GM12865 (cell line): ENCODE measurements around the gene DOCK2.

Source experiments
- DNase-seq: peaks from one replicate; pipeline ENCODE4 v3.0.0; 2010; ENCODE audit warnings: low read depth
- H3K4me3 ChIP-seq: 2 replicates; pipeline ENCODE4 v1.5.1; 2011; ENCODE audit warnings: mild to moderate bottlenecking, low read depth, low read length, control low read depth
- TF ChIP-seq, protein P1 (sequence below): IDR thresholded peaks from 2 replicates; pipeline ENCODE4 v1.5.1; 2011; ENCODE audit warnings: low read length, control low read depth, low read depth, inconsistent platforms; ENCODE audit not compliant: insufficient read depth; ENCODE audit errors: missing control alignments

Gene DOCK2

DNA sequence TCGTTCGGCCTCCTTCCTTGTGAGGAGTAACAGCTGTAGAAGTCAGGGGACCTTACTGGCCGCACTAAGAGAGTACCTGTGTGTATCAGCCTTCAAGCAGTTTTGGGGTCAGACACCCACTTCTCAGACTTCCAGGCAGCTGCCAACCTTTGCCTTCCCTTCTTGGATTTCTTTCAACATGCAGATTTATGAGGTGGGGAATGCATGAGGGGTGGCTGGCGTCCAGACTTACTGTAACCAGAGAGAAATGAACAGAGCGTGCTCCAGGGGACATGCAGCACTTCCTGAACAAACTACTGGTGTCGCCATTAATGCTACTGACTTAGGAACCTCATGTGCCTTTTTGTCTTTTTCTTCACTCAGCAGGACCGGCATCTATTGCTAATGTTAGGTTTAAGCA is 296.5 kb downstream of the DOCK2 start:
- DNase-seq: no peak
- TF ChIP-seq, protein P1, sequence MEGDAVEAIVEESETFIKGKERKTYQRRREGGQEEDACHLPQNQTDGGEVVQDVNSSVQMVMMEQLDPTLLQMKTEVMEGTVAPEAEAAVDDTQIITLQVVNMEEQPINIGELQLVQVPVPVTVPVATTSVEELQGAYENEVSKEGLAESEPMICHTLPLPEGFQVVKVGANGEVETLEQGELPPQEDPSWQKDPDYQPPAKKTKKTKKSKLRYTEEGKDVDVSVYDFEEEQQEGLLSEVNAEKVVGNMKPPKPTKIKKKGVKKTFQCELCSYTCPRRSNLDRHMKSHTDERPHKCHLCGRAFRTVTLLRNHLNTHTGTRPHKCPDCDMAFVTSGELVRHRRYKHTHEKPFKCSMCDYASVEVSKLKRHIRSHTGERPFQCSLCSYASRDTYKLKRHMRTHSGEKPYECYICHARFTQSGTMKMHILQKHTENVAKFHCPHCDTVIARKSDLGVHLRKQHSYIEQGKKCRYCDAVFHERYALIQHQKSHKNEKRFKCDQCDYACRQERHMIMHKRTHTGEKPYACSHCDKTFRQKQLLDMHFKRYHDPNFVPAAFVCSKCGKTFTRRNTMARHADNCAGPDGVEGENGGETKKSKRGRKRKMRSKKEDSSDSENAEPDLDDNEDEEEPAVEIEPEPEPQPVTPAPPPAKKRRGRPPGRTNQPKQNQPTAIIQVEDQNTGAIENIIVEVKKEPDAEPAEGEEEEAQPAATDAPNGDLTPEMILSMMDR: no peak
- no peak overlapping the region for H3K4me3 ChIP-seq

DNA sequence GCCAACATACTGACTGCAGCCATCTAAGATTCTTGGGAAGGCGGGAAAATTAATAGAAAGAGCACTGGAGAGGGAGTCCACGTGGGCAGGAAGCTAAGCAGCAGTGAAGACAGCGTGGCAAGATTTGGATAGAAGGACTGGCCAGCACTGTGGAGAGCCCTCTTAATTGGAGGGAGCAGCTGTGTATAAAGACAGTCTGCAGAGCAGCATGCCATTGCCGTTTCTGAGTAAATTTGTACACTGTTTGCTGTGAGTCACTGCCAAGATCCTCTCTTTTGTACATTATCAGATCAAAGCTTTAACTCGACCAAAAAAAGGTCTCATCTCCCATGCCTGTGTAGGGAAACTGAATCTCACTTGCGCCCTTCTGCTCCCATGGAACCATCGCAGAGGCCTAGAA is 297.9 kb downstream of the DOCK2 start:
- no peak for DNase-seq
- H3K4me3 ChIP-seq: no peak overlapping the region
- TF ChIP-seq, protein P1: no peak

DNA sequence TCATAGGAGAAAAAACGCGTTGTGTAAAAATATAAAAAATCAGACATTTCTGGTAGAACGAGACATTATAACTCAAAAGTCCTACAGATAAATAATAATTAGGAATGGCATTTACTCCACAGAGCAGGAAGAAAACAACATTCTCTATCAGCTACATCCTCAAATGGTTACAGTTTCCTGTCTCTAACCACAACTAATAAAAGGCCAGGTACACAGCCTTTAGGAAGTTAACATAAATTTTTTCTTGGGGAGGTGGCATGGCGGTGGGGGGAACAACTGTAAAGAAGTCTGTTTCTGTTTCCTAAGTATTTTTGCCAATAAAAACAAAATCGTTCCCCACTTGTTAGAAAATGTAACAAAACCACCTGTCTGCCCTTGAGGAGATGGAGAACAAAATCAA is 298.7 kb downstream of the DOCK2 start:
- TF ChIP-seq, protein P1: no peak
- no peak for DNase-seq
- no peak overlapping the region for H3K4me3 ChIP-seq

DNA sequence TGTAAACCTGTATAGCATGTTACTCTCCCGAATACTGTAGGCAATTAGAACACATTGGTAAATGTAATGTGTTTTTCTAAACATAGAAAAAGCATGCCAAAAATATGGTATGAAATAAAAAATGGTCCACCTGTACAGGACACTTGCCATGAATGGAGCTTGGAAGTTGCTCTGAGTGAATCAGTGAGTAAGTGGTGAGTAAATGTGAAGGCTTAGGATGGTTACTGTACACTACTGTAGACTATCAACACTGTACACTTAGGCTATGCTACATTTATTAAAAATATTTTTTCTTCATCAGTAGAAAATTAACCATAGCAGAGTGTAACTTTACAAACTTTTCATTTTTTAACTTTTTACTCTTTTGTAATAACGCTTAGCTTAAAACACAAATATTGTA is 301.4 kb downstream of the DOCK2 start:
- H3K4me3 ChIP-seq: no peak overlapping the region
- DNase-seq: no peak
- TF ChIP-seq, protein P1: no peak

DNA sequence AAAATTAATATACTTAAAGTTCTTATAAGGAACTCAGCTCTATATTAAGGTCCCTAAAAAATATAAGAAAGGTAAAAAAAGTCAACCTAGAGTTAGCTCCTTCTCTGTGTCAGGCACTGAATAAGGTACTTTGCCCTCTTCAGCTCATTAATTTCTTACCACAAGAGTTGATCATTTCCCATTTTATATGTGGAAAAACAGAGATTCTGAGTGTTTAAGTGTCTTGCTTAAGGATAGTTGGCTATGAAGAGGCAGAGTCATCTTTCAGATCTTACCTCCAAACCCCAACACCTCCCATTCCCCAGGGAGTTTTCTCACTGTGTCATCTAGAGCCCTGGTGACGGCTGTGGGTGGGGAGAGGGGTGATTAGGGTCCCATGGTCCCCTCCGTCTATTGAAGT is 302.7 kb downstream of the DOCK2 start:
- no peak overlapping the region for H3K4me3 ChIP-seq
- TF ChIP-seq, protein P1: no peak
- no peak for DNase-seq

DNA sequence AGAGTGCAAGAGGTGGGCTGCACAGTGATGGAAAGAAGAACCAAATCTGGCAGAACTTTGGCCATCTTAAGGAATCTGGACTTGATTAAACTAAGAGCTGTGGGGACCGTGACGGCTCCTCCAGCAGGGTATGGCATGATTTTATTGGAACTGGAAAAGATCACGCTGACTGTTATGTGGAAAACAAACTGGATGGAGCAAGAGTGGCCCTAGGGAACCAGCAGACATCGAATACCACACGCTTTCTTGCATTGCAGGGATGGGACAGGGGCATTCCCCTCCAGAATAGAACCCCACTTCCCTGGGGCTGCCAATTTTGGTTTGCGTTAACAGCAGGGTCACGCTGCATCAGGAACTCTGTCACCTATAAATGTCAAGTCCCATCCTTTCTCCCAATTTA is 304.5 kb downstream of the DOCK2 start:
- TF ChIP-seq, protein P1: no peak
- no peak overlapping the region for H3K4me3 ChIP-seq
- no peak for DNase-seq

DNA sequence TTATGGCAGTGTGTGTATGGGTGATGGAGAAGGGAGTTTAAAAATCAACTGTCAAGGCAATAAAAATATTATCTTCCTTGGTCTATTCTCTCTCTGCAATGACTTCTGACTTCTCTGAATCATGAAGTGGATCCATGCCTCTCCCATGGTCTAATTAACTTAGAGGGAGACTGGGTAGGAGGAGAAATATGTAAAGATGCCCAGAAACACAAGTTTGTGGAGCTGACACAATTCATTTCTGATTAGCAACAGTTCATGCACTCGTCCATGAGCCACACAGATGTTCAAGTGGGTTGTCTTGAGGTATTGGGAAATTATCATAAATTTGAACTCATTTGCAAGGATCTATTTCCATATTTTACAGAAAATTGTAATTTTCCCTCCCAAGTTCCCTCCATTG is 305.1 kb downstream of the DOCK2 start:
- TF ChIP-seq, protein P1: no peak
- no peak for DNase-seq
- no peak overlapping the region for H3K4me3 ChIP-seq
